Kidney (tissue), 14 donors: ENCODE measurements around the gene PPP1R1A. TPM values are rescaled to one million over a fixed set of nuclear protein-coding genes. Genes with fewer than 3 reads are reported as not detected.
A peak's percentile ranks its signal among the peaks of the same experiment; 100 is the strongest.

Experiments used
- DNase-seq, 5 donors: peaks; one replicate each; pipeline ENCODE4 v3.0.0-alpha.2; 2013 to 2020
- FAIRE-seq: peaks from 2 replicates; lab custom pipeline; 2012; peaks lifted over from hg19 to GRCh38; lab: Jason Lieb, UNC
- H3K27ac ChIP-seq, 2 donors: one replicate each; pipeline ENCODE4 v1.7.0; 2013; ENCODE audit warnings: low read depth in 2 of 2, low read length in 2 of 2, inconsistent platforms in 1 of 2
- H3K27me3 ChIP-seq: one replicate; pipeline ENCODE4 v1.7.1; 2013; ENCODE audit warnings: low read length, inconsistent platforms; ENCODE audit not compliant: control insufficient read depth, insufficient read depth
- H3K36me3 ChIP-seq, 3 donors: one replicate each; pipeline versions ENCODE4 v1.7.0 to v1.7.1; 2013; ENCODE audit warnings: low read length in 3 of 3, control low read depth in 1 of 3, inconsistent platforms in 1 of 3; ENCODE audit not compliant: insufficient read depth in 3 of 3, control insufficient read depth in 2 of 3
- H3K4me1 ChIP-seq, 3 donors: one replicate each; pipeline versions ENCODE4 v1.7.0 to v1.7.1; 2013; ENCODE audit warnings: low read length in 3 of 3, inconsistent platforms in 1 of 3, low read depth in 1 of 3; ENCODE audit not compliant: control insufficient read depth in 2 of 3, insufficient read depth in 2 of 3
- H3K4me3 ChIP-seq, 3 donors: one replicate each; pipeline versions ENCODE4 v1.7.0 to v1.8.1; 2013; ENCODE audit warnings: low read length in 3 of 3, control low read depth in 1 of 3, inconsistent platforms in 1 of 3
- H3K9ac ChIP-seq, 3 donors: one replicate each; pipeline versions ENCODE4 v1.7.0 to v1.7.1; 2013; ENCODE audit warnings: low read length in 3 of 3, control low read depth in 1 of 3, inconsistent platforms in 1 of 3
- H3K9me3 ChIP-seq, 3 donors: one replicate each; pipeline versions ENCODE4 v1.7.0 to v1.7.1; 2013; ENCODE audit warnings: low read length in 3 of 3, control low read depth in 1 of 3, inconsistent platforms in 1 of 3; ENCODE audit not compliant: control insufficient read depth in 2 of 3, insufficient read depth in 1 of 3
- CTCF ChIP-seq: IDR thresholded peaks from 3 replicates; pipeline ENCODE4 v1.5.1; 2012; ENCODE audit warnings: mild to moderate bottlenecking, moderate library complexity, borderline replicate concordance; ENCODE audit not compliant: insufficient read depth; ENCODE audit errors: extremely low read depth
- intact Hi-C: fragments of 100-400 bp; cut with DNase I; formaldehyde crosslinking; loops from one replicate; pipeline ENCODE4 v1.11.1; 2022
- polyA plus RNA-seq: library from polyadenylated mRNA; stranded (reverse); fragments of 350-450 nt; fragmentation: Illumina TruSeq; extraction: RNeasy Lipid Tissue Mini Kit (QIAGEN cat#74804); gene quantifications from one replicate; pipeline ENCODE4 v1.2.3, GENCODE V29; 2014; ENCODE audit warnings: low read depth, low replicate concordance; ENCODE audit not compliant: insufficient read depth
- total RNA-seq: library from RNA; stranded (reverse); fragmentation: NEBNext Ultra II Directional; extraction: Animal tissue kit (Norgen Biotek cat#: 25700); gene quantifications from one replicate; pipeline ENCODE4 v1.2.1, GENCODE V29; 2021
- donor health status: control.
- donor health status: control.
- donor health status: control.
- donor health status: control.
- donor health status: control.
- donor health status: DM: yes; HTN: yes; CAD: no.
- donor health status: Normal renal cell carcinoma (clear cell type).

The PPP1R1A gene
- total and polyA plus RNA-seq, 2 donors from 2014 or later, result 128 to 217 TPM

- no peaks in the 10 kb centered on the region for H3K27me3 ChIP-seq
- DNase-seq (peak in 1 of 5 donors; percentile 38), FAIRE-seq (no peak)
- intact Hi-C loops, result no loop called here
- H3K4me1 ChIP-seq, result peaks cover 0 to 10% (median 2%) of the 10 kb centered on the region in 3 donors
- peak overlapping the region in 1 of 2 donors; percentile 53 for H3K27ac ChIP-seq
- H3K4me3 ChIP-seq, result no peak overlapping the region
- TF ChIP-seq CTCF, result no peak
- H3K36me3 ChIP-seq, result no peaks in the 10 kb centered on the region
- H3K9ac ChIP-seq, result no peak overlapping the region
- H3K9me3 ChIP-seq, result no peaks in the 10 kb centered on the region
Observed at GRCh38 chr12:54593135-54593534, 4.7 kb upstream of the PPP1R1A start.

GRCh38 chr12:54592316-54592715 is 3.9 kb upstream of the PPP1R1A start:
- FAIRE-seq, result no peak

GRCh38 chr12:54590978-54591591 is 2.6 kb upstream of the PPP1R1A start:
- Histone ChIP-seq H3K9ac (no peak overlapping the region), H3K4me3 (no peak overlapping the region), H3K9me3 (no peaks in the 10 kb centered on the region), H3K4me1 (peaks cover 0 to 7% (median 4%) of the 10 kb centered on the region in 3 donors), H3K36me3 (no peaks in the 10 kb centered on the region), H3K27ac (peak overlapping the region in 1 of 2 donors; percentile 9), H3K27me3 (no peaks in the 10 kb centered on the region)
- no peak for TF ChIP-seq CTCF
- no peak for FAIRE-seq
- peak in 2 of 5 donors; percentile 37 to 40 for DNase-seq
- intact Hi-C loops, result no loop called here

More at GRCh38 chr12:54592316-54592715, 3.9 kb upstream of the PPP1R1A start:
- TF ChIP-seq CTCF, result no peak
- no peak overlapping the region for H3K9ac ChIP-seq
- peak overlapping the region; percentile 41 to 48 for H3K27ac ChIP-seq
- intact Hi-C loops, result no loop called here
- no peak overlapping the region for H3K4me3 ChIP-seq
- DNase-seq, result peak in 4 of 5 donors; percentile 36 to 79 (median 56)
- no peaks in the 10 kb centered on the region for H3K9me3 ChIP-seq
- no peaks in the 10 kb centered on the region for H3K27me3 ChIP-seq
- peaks cover 0 to 10% (median 5%) of the 10 kb centered on the region in 3 donors for H3K4me1 ChIP-seq
- H3K36me3 ChIP-seq, result no peaks in the 10 kb centered on the region
